Mesenchymal stem cell (in vitro differentiated cells and primary cell): Measurements from ENCODE around the gene CALML5.

Source experiments
- DNase-seq: peaks from one replicate; pipeline ENCODE4 v3.0.0-alpha.2; 2013
- H2AFZ ChIP-seq: one replicate; pipeline ENCODE4 v1.6.1; 2013; ENCODE audit warnings: low read depth, mild to moderate bottlenecking, control low read depth, inconsistent platforms, low read length, moderate library complexity
- H2AK5ac ChIP-seq: 2 replicates; pipeline ENCODE4 v1.6.1; 2013; ENCODE audit warnings: low read length, moderate library complexity, mild to moderate bottlenecking, inconsistent platforms; ENCODE audit not compliant: severe bottlenecking
- H2BK120ac ChIP-seq: one replicate; pipeline ENCODE4 v1.6.1; 2013; ENCODE audit warnings: low read depth, mild to moderate bottlenecking, inconsistent platforms, low read length, moderate library complexity
- H2BK12ac ChIP-seq, 2 experiments: one replicate each; pipeline ENCODE4 v1.6.1; 2013; ENCODE audit warnings: inconsistent platforms in 2 of 2, low read length in 2 of 2, mild to moderate bottlenecking in 2 of 2, moderate library complexity in 2 of 2, control low read depth in 1 of 2
- H2BK15ac ChIP-seq: one replicate; pipeline ENCODE4 v1.6.1; 2013; ENCODE audit warnings: mild to moderate bottlenecking, low read depth, inconsistent platforms; ENCODE audit not compliant: poor library complexity, severe bottlenecking
- H2BK5ac ChIP-seq: 2 replicates; pipeline ENCODE4 v1.6.1; 2013; ENCODE audit warnings: low read depth, mild to moderate bottlenecking, low read length, control low read depth, inconsistent platforms; ENCODE audit not compliant: poor library complexity, severe bottlenecking
- H3K14ac ChIP-seq, 2 experiments: one replicate each; pipeline ENCODE4 v1.6.1; 2013; ENCODE audit warnings: inconsistent platforms in 2 of 2, low read length in 2 of 2, control low read depth in 1 of 2, mild to moderate bottlenecking in 1 of 2, moderate library complexity in 1 of 2
- H3K18ac ChIP-seq, 2 experiments: one replicate each; pipeline ENCODE4 v1.6.1; 2013; ENCODE audit warnings: inconsistent platforms in 2 of 2, low read length in 2 of 2, control low read depth in 1 of 2, low read depth in 1 of 2, mild to moderate bottlenecking in 1 of 2
- H3K23ac ChIP-seq, 2 experiments: one replicate each; pipeline ENCODE4 v1.6.1; 2013; ENCODE audit warnings: inconsistent platforms in 2 of 2, low read length in 2 of 2, mild to moderate bottlenecking in 2 of 2, moderate library complexity in 2 of 2, control low read depth in 1 of 2
- H3K27ac ChIP-seq: 2 replicates; pipeline ENCODE4 v1.5.1; 2013; ENCODE audit warnings: mild to moderate bottlenecking, moderate library complexity, low read length, control low read depth, inconsistent platforms; ENCODE audit not compliant: poor library complexity, severe bottlenecking
- H3K27me3 ChIP-seq, 2 experiments: 2 replicates each; pipeline versions ENCODE4 v1.6.1 to v1.7.0; 2013; ENCODE audit warnings: low read length in 2 of 2, mild to moderate bottlenecking in 2 of 2, moderate library complexity in 2 of 2, control low read depth in 1 of 2, inconsistent platforms in 1 of 2; ENCODE audit not compliant: control insufficient read depth in 1 of 2, insufficient read depth in 1 of 2
- H3K36me3 ChIP-seq, 2 experiments: 2 replicates each; pipeline versions ENCODE4 v1.6.1 to v1.7.0; 2013; ENCODE audit warnings: low read length in 2 of 2, control low read depth in 1 of 2, inconsistent platforms in 1 of 2, low read depth in 1 of 2, mild to moderate bottlenecking in 1 of 2; ENCODE audit not compliant: insufficient read depth in 2 of 2, control insufficient read depth in 1 of 2
- H3K4ac ChIP-seq, 2 experiments: one replicate each; pipeline ENCODE4 v1.6.1; 2013; ENCODE audit warnings: inconsistent platforms in 2 of 2, low read length in 2 of 2, mild to moderate bottlenecking in 2 of 2, moderate library complexity in 2 of 2, control low read depth in 1 of 2, low read depth in 1 of 2
- H3K4me1 ChIP-seq: 2 replicates; pipeline ENCODE4 v1.6.1; 2013; ENCODE audit warnings: low read depth, low read length, control low read depth; ENCODE audit not compliant: control insufficient read depth, insufficient read depth
- H3K4me2 ChIP-seq: 2 replicates; pipeline ENCODE4 v1.6.1; 2013; ENCODE audit warnings: low read length, mild to moderate bottlenecking, inconsistent platforms; ENCODE audit not compliant: poor library complexity, severe bottlenecking
- H3K4me3 ChIP-seq, 2 experiments: 2 replicates each; pipeline versions ENCODE4 v1.5.1 to v1.7.0; 2013; ENCODE audit warnings: low read length in 2 of 2, mild to moderate bottlenecking in 2 of 2, control low read depth in 1 of 2, low read depth in 1 of 2; ENCODE audit not compliant: insufficient read depth in 1 of 2
- H3K79me1 ChIP-seq: replicated peaks from 2 replicates; pipeline ENCODE4 v1.6.1; 2013; ENCODE audit warnings: mild to moderate bottlenecking, control low read depth, low read length, inconsistent platforms; ENCODE audit not compliant: poor library complexity, severe bottlenecking
- H3K9ac ChIP-seq: 2 replicates; pipeline ENCODE4 v1.7.0; 2013; ENCODE audit warnings: mild to moderate bottlenecking, low read length, moderate library complexity
- H3K9me3 ChIP-seq: 2 replicates; pipeline ENCODE4 v1.7.0; 2013; ENCODE audit warnings: mild to moderate bottlenecking, low read length; ENCODE audit not compliant: control insufficient read depth
- H4K8ac ChIP-seq: one replicate; pipeline ENCODE4 v1.6.1; 2013; ENCODE audit warnings: inconsistent platforms, mild to moderate bottlenecking, low read length, moderate library complexity
- H4K91ac ChIP-seq: one replicate; pipeline ENCODE4 v1.6.1; 2013; ENCODE audit warnings: mild to moderate bottlenecking, low read length, inconsistent platforms
- WGBS: methylation state at CpG from one replicate; pipeline ENCODE4 v1.1.7; 2013; ENCODE audit warnings: mixed read lengths; 5-methylcytosine and 5-hydroxymethylcytosine counted together

Gene CALML5

DNA sequence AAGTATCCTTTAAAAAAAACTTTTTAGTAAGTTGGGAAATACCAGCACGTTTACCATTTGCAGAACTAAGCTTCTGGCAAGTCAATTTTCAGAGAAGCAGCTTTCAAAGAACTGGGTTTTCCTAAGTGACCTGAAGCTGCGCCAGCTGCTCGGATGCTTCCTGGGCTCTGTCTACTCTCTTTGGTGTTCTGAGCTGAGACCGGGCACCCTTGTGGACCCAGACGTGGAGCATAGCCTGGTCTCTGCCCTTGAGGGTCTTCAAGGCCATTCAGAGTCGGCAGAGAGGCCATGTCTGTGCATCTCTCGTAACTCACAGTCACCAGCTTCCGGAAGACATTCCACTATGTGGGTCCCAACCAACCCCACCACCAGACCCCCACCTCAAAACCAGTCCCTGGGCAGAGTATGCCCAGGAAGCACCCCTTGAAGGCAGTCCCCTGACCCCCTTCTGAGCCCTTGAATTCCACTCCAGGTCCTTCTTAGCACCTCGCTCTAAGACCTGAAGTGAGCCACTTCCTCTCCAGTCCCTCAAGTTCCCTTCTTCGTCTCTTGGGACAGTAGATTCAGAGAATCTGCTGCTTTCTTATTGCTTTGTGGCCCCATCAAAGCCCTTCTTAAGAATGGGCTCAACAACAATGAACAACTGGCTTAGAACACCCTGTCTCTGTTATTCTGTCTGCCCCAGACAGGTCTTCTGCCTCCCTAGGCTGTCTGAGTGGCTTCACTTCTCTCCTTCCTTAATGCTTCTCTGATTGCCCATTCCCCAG, 8.5 kb downstream of the CALML5 start:
- peaks cover 5 to 15% of the 10 kb centered on the region in 2 experiments for H3K27me3 ChIP-seq
- H2BK120ac ChIP-seq: no peak overlapping the region
- no peak overlapping the region for H3K4me3 ChIP-seq
- H3K4ac ChIP-seq: no peak overlapping the region
- no peak overlapping the region for H4K8ac ChIP-seq
- H3K4me1 ChIP-seq: no peaks in the 10 kb centered on the region
- DNase-seq: no peak
- peaks cover 17% of the 10 kb centered on the region for H3K9me3 ChIP-seq
- no peak overlapping the region for H3K18ac ChIP-seq
- H3K14ac ChIP-seq: no peak overlapping the region
- no peak overlapping the region for H3K27ac ChIP-seq
- H3K79me1 ChIP-seq: no peaks in the 10 kb centered on the region
- H3K36me3 ChIP-seq: no peaks in the 10 kb centered on the region
- no peak overlapping the region for H2AFZ ChIP-seq
- no peak overlapping the region for H2AK5ac ChIP-seq
- H2BK5ac ChIP-seq: no peak overlapping the region
- H2BK12ac ChIP-seq: no peak overlapping the region
- H4K91ac ChIP-seq: no peak overlapping the region
- H2BK15ac ChIP-seq: no peak overlapping the region
- H3K23ac ChIP-seq: no peak overlapping the region
- H3K4me2 ChIP-seq: no peak overlapping the region
- WGBS: 86% methylated on average over 10 of the region's 10 CpGs
- no peak overlapping the region for H3K9ac ChIP-seq

DNA sequence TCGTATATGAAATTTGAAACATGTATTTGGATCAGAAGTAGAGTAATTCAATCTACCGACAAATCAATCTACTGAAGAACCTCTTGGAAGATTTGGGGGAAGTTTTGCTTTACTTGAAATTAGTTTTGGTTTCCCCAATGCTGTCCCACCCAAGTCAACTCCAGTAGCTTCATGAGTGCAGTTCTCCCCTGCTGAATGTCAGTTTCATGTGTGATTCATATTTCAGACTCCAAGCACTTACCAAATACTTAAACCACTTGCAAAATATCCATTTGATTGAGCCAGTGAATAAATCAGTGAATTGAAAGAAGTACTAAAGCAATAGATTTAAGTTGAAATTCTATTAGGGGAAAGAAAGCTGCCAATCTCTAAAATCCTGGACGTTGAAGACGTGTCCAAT, 9.3 kb downstream of the CALML5 start:
- H3K27ac ChIP-seq: no peak overlapping the region
- no peak for DNase-seq
- H4K91ac ChIP-seq: no peak overlapping the region
- no peak overlapping the region for H3K4me3 ChIP-seq
- H3K4me1 ChIP-seq: no peaks in the 10 kb centered on the region
- no peaks in the 10 kb centered on the region for H3K79me1 ChIP-seq
- peaks cover 17% of the 10 kb centered on the region for H3K9me3 ChIP-seq
- H3K27me3 ChIP-seq: peaks cover 6 to 23% of the 10 kb centered on the region in 2 experiments
- H3K9ac ChIP-seq: no peak overlapping the region
- no peak overlapping the region for H2AK5ac ChIP-seq
- whole genome bisulfite sequencing: 96% methylated on average over 3 of the region's 4 CpGs
- H2AFZ ChIP-seq: no peak overlapping the region
- H3K14ac ChIP-seq: no peak overlapping the region
- no peak overlapping the region for H3K4me2 ChIP-seq
- no peaks in the 10 kb centered on the region for H3K36me3 ChIP-seq
- H2BK15ac ChIP-seq: no peak overlapping the region
- H2BK120ac ChIP-seq: no peak overlapping the region
- H2BK5ac ChIP-seq: no peak overlapping the region
- no peak overlapping the region for H2BK12ac ChIP-seq
- no peak overlapping the region for H4K8ac ChIP-seq
- H3K4ac ChIP-seq: no peak overlapping the region
- H3K18ac ChIP-seq: no peak overlapping the region
- H3K23ac ChIP-seq: no peak overlapping the region

DNA sequence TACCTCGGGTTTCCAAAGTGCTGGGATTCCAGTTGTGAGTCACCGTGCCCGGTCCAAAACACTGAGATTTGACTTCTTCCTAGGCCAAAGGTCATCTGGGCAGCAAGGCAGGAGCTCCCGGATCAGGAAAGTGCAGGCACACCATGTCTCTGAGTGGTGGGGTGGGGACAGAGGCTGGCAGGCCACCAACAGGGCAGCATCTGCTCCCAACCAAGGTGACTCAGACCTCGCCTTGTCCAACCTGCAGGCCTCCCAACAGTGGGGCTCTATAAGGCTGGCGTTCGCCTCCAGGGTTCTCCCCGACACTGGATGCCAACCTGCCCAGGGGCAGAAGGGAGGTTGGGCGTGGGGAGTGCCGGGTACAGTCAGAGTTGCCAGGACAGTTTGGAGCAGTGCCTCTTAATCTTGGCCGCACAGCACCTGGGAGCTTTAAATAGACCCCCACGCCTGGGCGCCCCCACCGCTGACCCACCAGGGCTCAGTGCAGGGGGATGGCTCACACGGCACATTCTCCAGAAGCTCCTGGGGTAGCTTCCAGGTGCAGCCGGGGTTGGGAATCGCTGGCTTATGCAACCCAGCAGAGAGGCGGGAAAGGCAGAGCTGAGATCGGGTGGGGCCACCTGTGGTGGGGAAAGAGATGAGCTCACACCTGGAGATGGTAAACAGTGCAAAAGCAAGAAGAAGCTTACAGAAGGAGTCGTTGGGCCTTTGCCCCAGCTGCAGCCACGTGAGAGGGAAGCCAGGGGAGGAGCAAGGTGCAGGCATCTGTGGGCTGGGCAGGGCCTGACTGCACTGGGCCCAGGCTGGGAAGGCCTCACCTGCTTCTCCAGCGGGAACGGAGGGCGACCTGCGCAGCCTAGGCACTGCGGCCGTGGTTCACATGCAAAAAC, 10.9 kb downstream of the CALML5 start:
- H2BK120ac ChIP-seq: no peak overlapping the region
- H3K9ac ChIP-seq: no peak overlapping the region
- whole genome bisulfite sequencing: 89% methylated on average over 25 of the region's 27 CpGs
- no peak overlapping the region for H3K18ac ChIP-seq
- DNase-seq: no peak
- H2AFZ ChIP-seq: no peak overlapping the region
- H3K9me3 ChIP-seq: peaks cover 16% of the 10 kb centered on the region
- H4K8ac ChIP-seq: no peak overlapping the region
- H3K4me1 ChIP-seq: no peaks in the 10 kb centered on the region
- H2AK5ac ChIP-seq: no peak overlapping the region
- no peaks in the 10 kb centered on the region for H3K79me1 ChIP-seq
- H3K4me2 ChIP-seq: no peak overlapping the region
- H3K4me3 ChIP-seq: no peak overlapping the region
- no peak overlapping the region for H3K4ac ChIP-seq
- H4K91ac ChIP-seq: no peak overlapping the region
- peaks cover 6 to 27% of the 10 kb centered on the region in 2 experiments for H3K27me3 ChIP-seq
- H3K36me3 ChIP-seq: no peaks in the 10 kb centered on the region
- H2BK5ac ChIP-seq: no peak overlapping the region
- no peak overlapping the region for H2BK15ac ChIP-seq
- peak overlapping the region in 1 of 2 experiments; percentile 26 for H3K14ac ChIP-seq
- no peak overlapping the region for H2BK12ac ChIP-seq
- no peak overlapping the region for H3K23ac ChIP-seq
- no peak overlapping the region for H3K27ac ChIP-seq

DNA sequence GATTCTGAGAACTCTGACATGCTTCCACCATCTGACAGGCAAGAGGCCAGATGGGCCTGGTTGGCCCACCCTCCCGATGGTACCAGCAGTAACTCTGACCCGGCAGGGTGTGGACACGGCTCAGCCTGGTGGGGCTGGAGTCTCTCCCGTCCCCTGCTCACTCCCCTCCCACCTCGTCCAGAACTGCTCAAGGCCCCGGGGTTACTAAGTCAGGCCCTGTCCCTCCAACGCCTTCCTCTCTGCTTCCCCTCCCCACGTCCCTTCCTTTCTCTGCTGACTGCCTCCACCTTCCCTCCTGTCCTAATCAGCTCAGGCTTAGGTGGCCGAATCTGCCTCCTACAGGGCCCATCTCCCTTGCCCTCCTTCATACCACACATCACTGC, 12.5 kb downstream of the CALML5 start:
- H2BK15ac ChIP-seq: no peak overlapping the region
- peaks cover 6 to 24% of the 10 kb centered on the region in 2 experiments for H3K27me3 ChIP-seq
- no peak overlapping the region for H3K4me3 ChIP-seq
- H2BK12ac ChIP-seq: no peak overlapping the region
- H3K27ac ChIP-seq: no peak overlapping the region
- 70% methylated on average over 9 of the region's 9 CpGs for WGBS
- H2AK5ac ChIP-seq: no peak overlapping the region
- DNase-seq: no peak
- H4K8ac ChIP-seq: no peak overlapping the region
- no peak overlapping the region for H4K91ac ChIP-seq
- H2BK120ac ChIP-seq: no peak overlapping the region
- H2BK5ac ChIP-seq: no peak overlapping the region
- H3K36me3 ChIP-seq: no peaks in the 10 kb centered on the region
- H3K23ac ChIP-seq: no peak overlapping the region
- H3K9me3 ChIP-seq: peaks cover 6% of the 10 kb centered on the region
- no peaks in the 10 kb centered on the region for H3K4me1 ChIP-seq
- H3K4me2 ChIP-seq: no peak overlapping the region
- no peak overlapping the region for H2AFZ ChIP-seq
- H3K4ac ChIP-seq: no peak overlapping the region
- H3K79me1 ChIP-seq: no peaks in the 10 kb centered on the region
- no peak overlapping the region for H3K18ac ChIP-seq
- H3K14ac ChIP-seq: no peak overlapping the region
- H3K9ac ChIP-seq: no peak overlapping the region
